ENCODE data around the gene UBE2E2. TPM values are rescaled to one million over a fixed set of nuclear protein-coding genes. Genes with fewer than 3 reads are reported as not detected.

UBE2E2 gene
- total RNA-seq, 2 donors from 2014 or later: 23.2 to 34.5 TPM

DNA sequence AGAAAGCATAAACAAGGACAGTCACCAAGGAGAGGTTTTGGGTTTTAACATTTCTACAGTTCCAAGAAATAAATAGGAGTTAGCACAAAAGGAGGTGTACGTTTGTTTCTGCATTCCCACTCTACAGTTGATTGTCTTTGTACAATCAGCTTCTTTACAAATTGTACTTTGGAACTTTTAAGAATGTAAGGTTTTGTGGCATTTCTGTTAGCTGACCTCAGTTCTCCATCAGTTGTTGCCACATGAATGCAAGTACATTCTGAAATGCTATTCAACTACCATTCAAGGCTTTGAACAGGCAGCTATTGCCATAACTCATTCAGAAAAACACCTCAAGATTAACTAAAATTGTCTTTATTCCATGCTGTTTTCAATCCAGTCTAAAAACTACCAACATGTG lies 349.4 kb downstream of the UBE2E2 start:
- WGBS, 2 experiments (ENCODE audit: insufficient coverage in 1 of 2, insufficient read length in 1 of 2): 93 to 100% methylated on average over 1 of the region's 1 CpG
- TF ChIP-seq, protein P1, sequence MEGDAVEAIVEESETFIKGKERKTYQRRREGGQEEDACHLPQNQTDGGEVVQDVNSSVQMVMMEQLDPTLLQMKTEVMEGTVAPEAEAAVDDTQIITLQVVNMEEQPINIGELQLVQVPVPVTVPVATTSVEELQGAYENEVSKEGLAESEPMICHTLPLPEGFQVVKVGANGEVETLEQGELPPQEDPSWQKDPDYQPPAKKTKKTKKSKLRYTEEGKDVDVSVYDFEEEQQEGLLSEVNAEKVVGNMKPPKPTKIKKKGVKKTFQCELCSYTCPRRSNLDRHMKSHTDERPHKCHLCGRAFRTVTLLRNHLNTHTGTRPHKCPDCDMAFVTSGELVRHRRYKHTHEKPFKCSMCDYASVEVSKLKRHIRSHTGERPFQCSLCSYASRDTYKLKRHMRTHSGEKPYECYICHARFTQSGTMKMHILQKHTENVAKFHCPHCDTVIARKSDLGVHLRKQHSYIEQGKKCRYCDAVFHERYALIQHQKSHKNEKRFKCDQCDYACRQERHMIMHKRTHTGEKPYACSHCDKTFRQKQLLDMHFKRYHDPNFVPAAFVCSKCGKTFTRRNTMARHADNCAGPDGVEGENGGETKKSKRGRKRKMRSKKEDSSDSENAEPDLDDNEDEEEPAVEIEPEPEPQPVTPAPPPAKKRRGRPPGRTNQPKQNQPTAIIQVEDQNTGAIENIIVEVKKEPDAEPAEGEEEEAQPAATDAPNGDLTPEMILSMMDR (conservative IDR thresholded peaks at IDR 0.05): no peak
- no peak for DNase-seq
- H3K9ac ChIP-seq (ENCODE audit: extremely low read depth, low read length, poor library complexity, severe bottlenecking): no peak overlapping the region
- Mint-ChIP-seq H3K4me3 (no peak overlapping the region), H3K4me1 (peaks cover 2% of the 10 kb centered on the region), H3K9me3 (no peaks in the 10 kb centered on the region), H3K36me3 (ENCODE audit: low read depth) (no peaks in the 10 kb centered on the region), H3K27me3 (ENCODE audit: insufficient read depth) (no peaks in the 10 kb centered on the region), H3K27ac (no peak overlapping the region)
- no peaks in the 10 kb centered on the region for H3K27me3 ChIP-seq (ENCODE audit: control insufficient read depth, insufficient read depth, low read length, poor library complexity, severe bottlenecking)
- no peak overlapping the region for H3K4me3 ChIP-seq (ENCODE audit: low read length)
- no peaks in the 10 kb centered on the region for H3K4me1 ChIP-seq (ENCODE audit: control insufficient read depth, insufficient read depth, low read length)
- no peak overlapping the region for H3K27ac ChIP-seq (ENCODE audit: low read depth, low read length)
- no peaks in the 10 kb centered on the region for H3K36me3 ChIP-seq (ENCODE audit: control insufficient read depth, insufficient read depth, low read length)
- H3K9me3 ChIP-seq (ENCODE audit: control insufficient read depth, low read length): no peaks in the 10 kb centered on the region

DNA sequence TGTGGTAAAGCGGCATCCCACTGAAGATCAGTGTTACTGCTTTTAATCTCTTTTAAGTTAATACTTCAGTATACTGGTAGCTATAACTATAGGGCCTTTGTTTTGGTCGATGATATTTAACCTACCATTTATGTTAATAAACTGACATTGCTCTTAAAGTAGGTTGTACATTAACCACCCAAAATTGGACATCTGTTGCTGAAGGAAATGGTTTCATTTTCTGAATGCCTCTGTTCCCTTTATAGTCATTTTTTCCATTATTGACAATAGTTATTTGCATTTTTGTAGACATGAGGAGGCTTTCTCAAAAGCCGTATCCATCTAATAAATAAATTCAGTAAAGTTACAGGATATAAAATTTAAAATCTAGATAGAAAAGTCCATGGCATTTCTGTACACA lies 350.2 kb downstream of the UBE2E2 start:
- no peaks in the 10 kb centered on the region for H3K4me1 Mint-ChIP-seq
- H3K27me3 Mint-ChIP-seq (ENCODE audit: insufficient read depth): no peaks in the 10 kb centered on the region

DNA sequence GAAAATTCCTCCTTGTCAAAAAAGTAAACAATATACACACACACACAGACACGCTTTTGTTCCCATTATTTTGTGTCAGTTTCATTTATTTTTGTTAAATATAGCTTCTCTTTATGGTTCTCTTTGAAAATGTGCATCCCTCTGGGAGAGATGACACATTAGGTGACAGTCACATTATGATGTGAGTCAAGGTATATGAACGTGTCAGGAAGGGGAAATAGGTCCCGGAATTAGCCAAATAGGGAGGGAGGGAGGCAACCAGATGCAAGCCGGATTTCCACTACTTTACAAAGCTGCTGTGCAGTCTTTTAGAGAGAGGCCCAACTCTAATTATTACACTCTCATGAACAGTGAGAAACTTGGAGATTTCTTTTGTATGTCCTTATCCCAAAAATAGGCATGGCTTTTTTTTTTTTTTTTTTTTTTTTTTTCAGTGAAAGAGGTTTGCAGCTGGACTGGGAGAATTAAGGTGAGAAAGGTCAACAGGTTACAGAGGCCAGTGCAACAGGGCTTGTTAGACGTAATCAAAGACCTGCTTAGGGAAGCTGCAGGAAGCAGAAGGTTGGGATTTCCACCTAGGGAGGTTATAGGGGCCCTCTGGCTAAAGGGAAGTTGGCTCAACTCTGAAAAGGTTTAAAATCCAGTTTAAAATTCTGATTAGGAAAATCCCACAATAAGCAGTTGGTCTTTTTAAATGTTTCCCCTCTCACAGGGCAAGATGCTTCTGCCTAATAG lies 362.1 kb downstream of the UBE2E2 start:
- DNase-seq: no peak
- H3K9ac ChIP-seq (ENCODE audit: extremely low read depth, low read length, poor library complexity, severe bottlenecking): no peak overlapping the region
- no peaks in the 10 kb centered on the region for H3K9me3 ChIP-seq (ENCODE audit: control insufficient read depth, low read length)
- no peak overlapping the region for H3K4me3 ChIP-seq (ENCODE audit: low read length)
- H3K36me3 ChIP-seq (ENCODE audit: control insufficient read depth, insufficient read depth, low read length): no peaks in the 10 kb centered on the region
- Mint-ChIP-seq H3K4me1 (peaks cover 1% of the 10 kb centered on the region), H3K36me3 (ENCODE audit: low read depth) (no peaks in the 10 kb centered on the region), H3K9me3 (no peaks in the 10 kb centered on the region), H3K4me3 (no peak overlapping the region), H3K27ac (no peak overlapping the region), H3K27me3 (ENCODE audit: insufficient read depth) (no peaks in the 10 kb centered on the region)
- no peak overlapping the region for H3K27ac ChIP-seq (ENCODE audit: low read depth, low read length)
- no peaks in the 10 kb centered on the region for H3K27me3 ChIP-seq (ENCODE audit: control insufficient read depth, insufficient read depth, low read length, poor library complexity, severe bottlenecking)
- H3K4me1 ChIP-seq (ENCODE audit: control insufficient read depth, insufficient read depth, low read length): no peaks in the 10 kb centered on the region
- whole genome bisulfite sequencing, 2 experiments (ENCODE audit: insufficient coverage in 1 of 2, insufficient read length in 1 of 2): 70 to 86% methylated on average over 1 to 5 of the region's 5 CpGs
- TF ChIP-seq, protein P1 (conservative IDR thresholded peaks at IDR 0.05): no peak

More for the DNA sequence above, 350.2 kb downstream of the UBE2E2 start:
- no peak overlapping the region for H3K9ac ChIP-seq (ENCODE audit: extremely low read depth, low read length, poor library complexity, severe bottlenecking)
- no peaks in the 10 kb centered on the region for H3K9me3 ChIP-seq (ENCODE audit: control insufficient read depth, low read length)
- TF ChIP-seq, protein P1 (conservative IDR thresholded peaks at IDR 0.05): no peak
- no peaks in the 10 kb centered on the region for H3K36me3 ChIP-seq (ENCODE audit: control insufficient read depth, insufficient read depth, low read length)
- no peak overlapping the region for H3K27ac ChIP-seq (ENCODE audit: low read depth, low read length)
- no peaks in the 10 kb centered on the region for H3K27me3 ChIP-seq (ENCODE audit: control insufficient read depth, insufficient read depth, low read length, poor library complexity, severe bottlenecking)
- H3K9me3 Mint-ChIP-seq: no peaks in the 10 kb centered on the region
- no peak for DNase-seq
- 100% methylated on average over 1 of the region's 3 CpGs for WGBS, 2 experiments (ENCODE audit: insufficient coverage in 1 of 2, insufficient read length in 1 of 2)
- no peaks in the 10 kb centered on the region for H3K36me3 Mint-ChIP-seq (ENCODE audit: low read depth)
- H3K4me3 Mint-ChIP-seq: no peak overlapping the region
- no peak overlapping the region for H3K4me3 ChIP-seq (ENCODE audit: low read length)
- H3K27ac Mint-ChIP-seq: no peak overlapping the region
- no peaks in the 10 kb centered on the region for H3K4me1 ChIP-seq (ENCODE audit: control insufficient read depth, insufficient read depth, low read length)
